HG02885 (cell line): ENCODE data around the gene LIPA.
"Not testable (repeated sequence)": the region's sequence is repeated elsewhere in the genome, so short reads cannot be mapped to it uniquely, and the experiment has no call there.

Experiments used
- ATAC-seq: cut with Tn5 transposase; IDR thresholded peaks from one replicate; pipeline ENCODE4 v1.9.1; 2021; ENCODE audit warnings: mild to moderate bottlenecking; ENCODE audit not compliant: unreplicated experiment, poor library complexity

Gene LIPA

DNA sequence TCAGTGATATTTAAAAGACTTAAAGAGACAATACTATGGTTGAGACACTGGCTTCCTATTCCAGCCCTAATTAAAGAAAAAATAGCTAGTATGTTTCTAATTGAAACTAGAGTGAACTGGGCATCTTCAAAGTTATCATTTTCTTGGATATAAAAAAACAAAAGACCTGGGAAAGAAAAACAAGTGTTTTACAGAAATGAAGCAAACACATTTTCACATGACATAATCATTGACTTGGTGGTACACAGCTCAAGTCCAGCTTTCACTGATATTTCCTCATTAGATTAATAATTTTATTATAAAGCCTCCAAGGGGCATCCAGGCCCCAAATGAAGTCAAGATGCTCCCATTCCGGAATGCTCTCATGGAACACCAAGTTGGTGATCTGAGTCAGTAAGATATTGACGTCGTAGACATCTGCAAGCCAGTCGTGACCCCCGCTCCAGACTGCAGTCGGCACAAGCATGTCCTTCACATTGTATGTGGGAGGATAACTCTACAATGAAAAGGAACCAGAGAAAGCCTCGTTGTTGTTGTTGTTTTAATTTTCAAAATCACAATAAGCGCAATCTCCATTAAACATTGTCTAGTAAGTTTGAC lies 36.9 kb downstream of the LIPA start:
- no peak for ATAC-seq

DNA sequence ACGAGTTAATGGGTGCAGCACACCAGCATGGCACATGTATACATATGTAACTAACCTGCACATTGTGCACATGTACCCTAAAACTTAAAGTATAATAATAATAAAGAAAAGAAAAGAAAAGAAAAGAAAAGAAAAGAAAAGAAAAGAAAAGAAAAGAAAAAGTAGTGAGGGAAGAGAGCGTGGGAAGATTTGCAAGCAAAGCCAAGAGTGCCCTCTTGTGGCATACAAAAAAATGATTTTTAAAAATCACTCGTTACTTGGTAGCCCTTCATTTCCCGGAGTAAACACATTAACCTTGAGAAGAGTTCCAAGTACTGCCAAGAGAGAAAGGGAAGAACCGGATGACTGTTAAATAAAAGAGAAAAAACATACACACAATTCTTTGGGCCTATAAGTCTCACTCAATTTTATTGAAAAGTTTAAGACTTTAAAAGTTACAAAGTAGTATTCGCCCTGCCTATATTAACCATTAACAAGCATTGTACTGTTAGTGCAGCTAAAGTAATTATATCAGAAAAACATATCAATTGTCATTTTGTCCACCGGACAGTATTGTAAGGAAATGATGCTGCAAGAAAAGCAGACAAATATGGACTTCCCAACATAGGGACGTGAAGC lies 38.3 kb downstream of the LIPA start:
- ATAC-seq = no peak

DNA sequence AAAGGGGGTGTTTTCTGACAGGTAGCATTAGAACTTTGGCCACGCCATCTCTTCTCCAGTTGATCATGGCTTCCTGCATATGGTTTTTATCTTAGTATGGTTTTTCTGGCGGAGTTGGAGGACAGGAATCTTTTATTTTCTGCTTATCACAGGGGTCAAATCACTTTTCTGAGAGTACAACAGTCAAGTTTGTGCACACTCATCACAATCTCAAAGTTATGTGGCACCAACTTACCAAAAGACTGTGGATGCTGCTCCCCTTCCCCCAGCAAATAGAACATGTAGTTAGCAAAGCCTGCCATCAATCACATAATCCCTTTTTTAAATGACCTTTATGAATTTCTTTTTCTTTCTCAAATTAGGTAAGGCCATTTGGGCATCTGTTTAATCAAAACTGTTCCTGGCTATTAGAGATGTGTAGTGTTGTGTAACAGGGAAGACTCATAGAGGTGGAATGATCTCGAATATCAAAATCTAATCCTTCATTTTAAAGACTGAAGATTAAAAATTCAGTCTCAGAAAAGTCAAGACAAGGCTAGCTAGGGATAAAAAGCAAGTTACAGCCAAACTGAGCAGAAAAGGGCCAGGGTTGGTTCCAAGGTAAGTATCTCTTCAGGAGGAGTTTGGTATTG lies 40.7 kb downstream of the LIPA start:
- no peak for ATAC-seq

DNA sequence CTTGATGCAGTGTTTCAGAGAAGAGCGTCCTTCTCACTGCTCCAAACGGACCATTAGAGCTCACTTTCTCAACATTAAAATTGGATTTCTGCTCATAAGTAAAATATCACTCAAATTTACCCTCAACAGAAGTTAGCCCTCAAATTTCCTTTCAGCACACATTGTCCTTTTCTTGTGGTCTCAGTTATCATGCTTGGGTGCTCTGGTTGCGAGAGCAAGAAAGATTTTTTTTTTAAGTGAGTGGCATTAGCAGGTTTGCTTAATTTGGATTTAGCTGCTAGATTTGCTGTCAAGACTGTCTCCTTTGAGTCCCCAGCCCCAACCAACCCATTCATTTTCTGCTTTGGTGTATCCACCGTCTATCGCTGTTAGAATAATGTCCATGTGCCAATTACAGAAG lies 41.9 kb downstream of the LIPA start:
- no peak for ATAC-seq

DNA sequence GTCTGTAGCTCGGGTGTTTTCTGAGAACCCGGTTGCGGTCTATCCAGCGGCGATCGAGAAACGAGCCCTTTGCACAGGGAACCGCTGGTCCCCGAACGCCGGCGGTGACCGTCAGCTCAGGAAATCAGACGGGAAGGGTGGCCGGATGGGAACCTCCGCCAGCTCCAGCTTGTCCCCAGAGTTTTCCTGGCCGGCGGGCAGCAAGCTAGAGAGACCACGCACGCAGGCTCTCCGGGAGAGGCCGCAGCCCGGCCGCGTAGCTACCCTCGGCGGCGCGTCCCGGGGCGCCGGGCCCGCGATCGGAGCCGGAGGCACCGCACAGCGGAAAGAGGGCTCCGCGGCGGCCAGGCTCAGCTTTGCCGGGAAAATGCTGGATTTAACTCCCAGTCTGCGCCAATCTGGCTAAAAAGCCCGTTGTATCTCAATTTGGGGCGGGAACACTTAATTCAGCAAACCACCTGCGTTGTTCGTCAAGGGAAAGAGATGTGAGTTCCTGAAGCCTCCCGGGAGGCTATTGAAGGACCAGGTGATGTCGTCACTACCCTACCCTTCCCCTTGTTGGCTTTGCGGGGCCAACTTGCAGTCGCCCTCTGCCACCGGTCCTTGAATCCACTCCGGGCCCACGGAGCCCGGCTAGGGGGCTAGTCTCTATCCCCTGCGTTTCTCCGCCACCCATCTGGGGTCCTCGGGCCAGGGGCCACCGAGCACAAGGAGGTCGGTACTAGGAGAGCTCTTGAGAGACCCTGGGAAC lies 43.6 kb downstream of the LIPA start:
- ATAC-seq = no peak

DNA sequence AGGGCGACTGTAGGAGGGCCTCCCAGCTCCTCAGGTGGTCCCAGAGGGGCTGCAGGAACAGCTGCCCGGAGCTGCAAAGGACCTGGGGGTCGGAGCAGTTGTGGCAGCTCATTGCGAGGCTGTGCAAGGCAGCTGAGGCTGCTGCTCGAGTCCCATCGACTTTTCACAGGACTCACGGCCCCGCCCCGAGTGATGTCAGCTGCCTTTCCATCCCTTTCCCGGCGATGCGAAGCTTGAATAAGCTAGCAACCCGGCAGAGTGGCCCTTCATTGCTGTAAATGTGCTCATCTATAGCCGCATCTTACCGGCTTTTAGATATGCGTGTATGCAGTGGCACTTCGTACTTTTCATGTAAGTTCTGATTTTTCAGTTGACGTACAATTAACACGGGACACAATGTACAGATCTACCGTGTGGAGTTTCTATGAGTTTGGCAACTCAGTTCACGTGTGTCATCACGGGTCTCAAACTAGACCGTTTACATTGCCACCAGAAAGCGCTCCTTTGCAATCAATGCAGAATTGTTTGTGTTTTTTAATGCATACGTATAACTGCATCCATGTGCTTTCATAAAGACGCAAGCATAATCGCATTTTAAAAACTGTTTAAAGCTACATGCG lies 44.3 kb downstream of the LIPA start, which contains the start of gene CH25H:
CH25H (minus strand) TSS at position 137 of the 620 bp plus-strand sequence; CDS start at position 112, 25 bp downstream.
- ATAC-seq = no peak

DNA sequence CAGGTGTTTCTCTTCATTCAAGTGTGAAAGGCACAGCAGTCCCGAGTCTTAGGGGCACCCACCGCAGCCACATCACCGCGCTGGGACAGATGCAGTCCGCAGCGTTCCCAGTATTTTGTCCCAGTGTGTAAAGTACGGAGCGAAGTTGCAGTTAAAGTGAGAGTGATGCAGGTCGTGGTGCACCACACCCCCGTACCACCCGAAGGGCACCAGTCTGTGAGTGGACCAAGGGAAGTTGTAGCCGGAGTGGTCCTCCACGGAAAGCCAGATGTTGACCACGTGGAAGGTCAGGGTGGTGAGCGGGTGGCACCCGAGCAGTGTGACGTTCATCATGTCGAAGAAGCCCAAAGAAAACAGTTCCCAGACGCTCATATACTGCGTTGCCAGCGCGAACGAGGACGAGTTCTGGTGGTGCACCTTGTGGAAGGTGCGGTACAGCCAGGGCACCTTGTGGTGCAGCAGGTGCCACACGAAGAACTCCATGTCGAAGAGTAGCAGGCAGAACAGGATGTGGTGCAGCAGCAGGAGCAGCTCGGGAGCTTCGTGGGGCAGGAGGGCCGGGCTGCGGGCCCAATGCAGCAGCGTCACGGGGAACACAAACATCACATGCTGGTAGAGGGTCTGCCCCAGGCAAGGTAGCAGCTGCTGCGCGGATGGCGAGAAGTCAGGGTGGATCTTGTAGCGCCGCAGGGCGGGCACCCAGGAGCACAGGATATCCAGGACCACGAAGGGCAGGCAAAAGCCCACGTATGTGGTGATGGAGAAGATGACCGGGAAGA lies 45.0 kb downstream of the LIPA start:
- ATAC-seq = no peak

DNA sequence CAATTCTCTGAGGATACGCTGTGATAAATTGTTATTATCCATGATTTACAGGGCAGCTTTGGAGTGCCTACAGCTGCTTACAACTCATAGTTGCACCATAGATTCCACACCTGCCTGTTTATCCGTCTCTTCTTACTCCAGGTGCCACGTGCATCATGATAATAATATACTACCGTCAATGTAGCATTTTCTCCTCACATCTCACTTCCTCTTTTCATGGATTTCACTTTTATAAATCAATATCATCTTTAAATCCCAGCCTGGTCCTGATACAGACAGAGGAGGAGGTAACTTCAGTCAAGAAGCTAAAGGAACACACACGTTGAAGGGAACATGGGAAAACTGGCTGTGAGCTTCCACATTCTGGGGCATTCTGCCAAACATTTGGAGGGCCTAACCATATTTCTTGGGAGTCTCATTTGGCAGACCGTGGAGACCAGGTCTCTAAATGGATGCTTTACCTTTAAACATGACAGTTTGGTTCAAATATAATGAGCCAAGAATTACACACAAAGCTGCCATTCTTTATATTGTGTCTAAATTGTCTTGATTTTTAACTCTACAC lies 46.9 kb downstream of the LIPA start:
- no peak for ATAC-seq

DNA sequence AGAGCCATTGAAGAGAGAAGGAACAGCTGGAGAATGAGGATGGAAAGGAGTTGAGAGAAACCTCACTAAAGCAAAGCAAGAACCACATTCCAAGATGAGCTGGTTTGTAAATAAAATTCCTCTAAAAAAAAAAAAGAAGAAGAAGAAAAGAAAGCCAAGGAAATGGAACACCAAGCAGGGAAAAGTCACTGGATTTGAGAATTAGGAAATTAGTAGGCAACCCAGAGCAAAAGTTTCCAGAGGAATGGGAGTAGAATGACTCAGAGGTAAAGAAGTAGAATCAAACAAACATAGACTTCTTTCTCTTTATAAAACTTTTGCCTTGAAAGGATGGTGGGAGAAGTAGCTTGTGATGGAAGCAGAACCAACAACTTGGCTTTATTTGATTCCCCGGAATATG lies 48.3 kb downstream of the LIPA start:
- ATAC-seq = no peak

DNA sequence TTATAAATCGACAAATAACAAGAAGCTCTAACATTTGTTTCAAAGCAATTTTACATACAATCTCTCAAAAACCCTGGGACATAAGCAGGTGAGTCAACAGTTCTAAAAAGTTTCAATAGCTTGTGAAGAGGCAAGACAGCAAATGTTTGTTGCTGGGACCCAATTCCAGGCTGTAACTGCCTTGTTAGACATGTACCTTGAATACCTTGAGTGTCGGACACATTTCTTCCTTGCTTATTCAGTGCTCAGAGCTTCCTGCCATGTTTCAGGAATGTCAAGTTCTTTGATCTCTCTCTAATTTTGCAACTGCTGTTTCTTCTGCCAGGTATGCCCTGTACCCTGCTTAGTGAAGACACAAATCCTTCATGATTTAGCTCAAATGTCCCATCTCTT lies 49.5 kb downstream of the LIPA start:
- no peak for ATAC-seq

DNA sequence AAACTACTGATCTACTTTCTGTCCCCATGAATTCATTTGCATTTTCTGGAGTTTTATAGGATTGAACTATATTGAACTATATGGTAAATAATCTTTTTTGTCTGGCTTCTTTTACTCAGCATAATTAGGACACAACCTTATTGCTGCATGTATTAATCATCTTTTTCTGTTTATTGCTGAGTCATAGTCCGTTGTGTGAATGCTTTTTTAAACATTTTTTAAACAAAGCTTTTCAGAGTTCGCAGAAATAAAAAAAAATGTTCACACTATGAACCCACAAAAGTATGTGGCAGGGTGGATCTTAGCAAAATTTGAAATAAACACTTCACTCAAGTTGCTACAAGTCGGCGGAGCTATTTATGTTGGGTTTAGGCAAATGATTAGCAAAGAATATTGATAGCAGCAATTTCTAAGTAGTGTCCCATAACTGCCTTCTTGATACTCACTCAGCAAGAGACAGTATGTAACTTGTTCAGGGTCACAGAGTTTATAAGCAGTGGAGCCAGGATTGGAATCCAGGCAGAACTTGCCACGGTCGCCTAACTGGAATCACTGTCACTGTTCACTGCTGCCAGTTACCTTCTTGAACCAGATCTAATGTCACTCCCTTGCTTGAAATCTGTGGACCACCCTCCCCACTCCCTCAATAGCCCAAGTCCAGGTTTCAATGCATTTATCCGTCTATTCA lies 50.1 kb downstream of the LIPA start:
- ATAC-seq = no peak

DNA sequence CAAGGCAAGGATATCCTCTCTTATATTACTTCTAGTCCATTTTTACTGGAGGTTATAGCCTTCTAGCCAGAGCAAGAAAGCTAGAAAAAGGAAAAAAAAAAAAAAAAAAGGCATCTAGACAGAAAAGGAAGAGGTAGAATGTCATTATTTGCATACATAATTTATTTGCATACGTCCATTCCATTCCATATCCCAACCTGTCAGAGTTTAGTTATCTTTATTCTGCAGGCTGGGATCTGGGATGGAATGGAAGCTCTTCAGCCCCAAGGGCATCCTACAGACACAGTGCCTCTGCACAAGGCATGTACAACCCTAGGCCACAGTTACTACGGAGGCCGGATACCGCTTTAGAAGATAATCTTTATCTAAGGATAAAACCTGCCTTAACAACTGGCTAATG lies 54.1 kb downstream of the LIPA start:
- ATAC-seq = no peak

DNA sequence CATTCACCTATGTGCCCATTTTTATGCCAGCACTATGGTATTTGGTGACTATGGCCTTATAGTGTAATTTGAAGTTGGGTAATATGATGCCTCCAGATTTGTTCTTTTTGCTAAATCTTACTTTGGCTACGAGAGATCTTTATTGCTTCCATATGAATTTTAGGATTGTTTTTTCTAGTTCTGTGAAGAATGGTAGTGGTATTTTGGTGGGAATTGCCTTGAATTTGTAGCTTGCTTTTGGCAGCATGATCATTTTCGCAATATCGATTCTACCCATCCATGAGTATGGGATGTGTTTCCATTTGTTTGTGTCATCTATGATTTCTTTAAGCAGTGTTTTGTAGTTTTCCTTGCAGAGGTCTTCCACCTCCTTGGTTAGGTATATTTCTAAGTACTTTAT lies 60.3 kb downstream of the LIPA start:
- ATAC-seq = not testable (repeated sequence)

DNA sequence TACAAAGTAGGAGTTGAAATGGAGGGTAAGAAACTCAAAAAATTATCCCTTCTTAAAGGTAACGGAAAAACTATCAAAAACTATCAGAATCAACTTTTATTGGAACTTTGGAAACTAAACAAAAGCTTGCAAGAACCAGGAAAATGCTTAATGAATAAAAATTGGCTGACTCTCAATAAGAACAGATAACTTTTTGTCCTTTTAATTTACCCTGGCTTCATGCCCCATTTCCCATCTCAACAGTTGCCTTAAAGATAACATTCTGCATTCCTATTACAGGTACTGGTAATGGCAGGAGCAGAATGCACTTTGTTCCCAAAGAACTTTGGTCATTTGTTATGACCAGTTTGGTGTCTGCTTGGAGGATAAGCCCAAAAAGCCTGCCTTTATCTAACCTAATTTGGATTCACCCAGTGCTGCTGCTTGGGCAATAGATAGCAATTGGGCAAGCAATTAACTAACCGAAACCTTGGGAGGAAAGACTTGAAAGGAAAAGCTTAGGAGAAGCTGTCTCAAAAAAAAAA lies 62.3 kb downstream of the LIPA start:
- no peak for ATAC-seq

DNA sequence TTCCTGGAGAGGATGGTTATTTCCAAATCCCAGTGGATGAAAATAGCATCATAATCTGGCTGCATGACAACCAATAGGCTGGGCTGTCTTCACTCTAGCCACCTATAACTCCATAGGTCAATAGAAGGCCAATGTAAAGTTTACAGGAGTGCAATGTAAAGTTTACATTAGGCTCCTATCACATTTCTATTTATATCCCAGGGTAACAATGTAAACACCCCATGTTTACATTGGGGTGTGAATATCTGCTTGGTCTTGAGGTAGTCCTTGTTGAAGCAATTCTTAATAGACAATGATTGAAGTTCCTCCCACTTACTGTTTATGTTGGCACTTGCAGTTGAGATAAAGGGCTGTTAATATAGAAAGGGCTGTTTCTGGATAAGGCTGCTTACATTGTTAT lies 65.9 kb downstream of the LIPA start:
- no peak for ATAC-seq

DNA sequence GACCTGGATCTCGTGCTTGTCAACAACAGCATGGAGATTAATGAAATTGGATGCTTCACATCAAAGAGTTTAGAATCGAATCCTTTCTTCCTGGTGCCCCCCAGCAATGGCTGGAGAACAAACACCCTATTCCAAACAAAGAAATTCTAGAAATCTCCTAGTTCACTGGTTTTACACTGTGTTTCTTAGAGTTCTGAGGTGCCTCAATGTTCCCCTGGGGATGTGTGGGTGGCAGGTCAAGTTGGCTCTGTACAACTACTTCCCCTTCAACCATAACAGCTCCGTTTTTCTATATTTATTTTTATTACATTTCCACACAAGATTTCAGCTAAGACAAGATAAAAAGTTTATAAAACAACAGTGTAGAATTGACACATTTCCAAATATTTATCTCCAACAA lies 66.9 kb downstream of the LIPA start:
- no peak for ATAC-seq

DNA sequence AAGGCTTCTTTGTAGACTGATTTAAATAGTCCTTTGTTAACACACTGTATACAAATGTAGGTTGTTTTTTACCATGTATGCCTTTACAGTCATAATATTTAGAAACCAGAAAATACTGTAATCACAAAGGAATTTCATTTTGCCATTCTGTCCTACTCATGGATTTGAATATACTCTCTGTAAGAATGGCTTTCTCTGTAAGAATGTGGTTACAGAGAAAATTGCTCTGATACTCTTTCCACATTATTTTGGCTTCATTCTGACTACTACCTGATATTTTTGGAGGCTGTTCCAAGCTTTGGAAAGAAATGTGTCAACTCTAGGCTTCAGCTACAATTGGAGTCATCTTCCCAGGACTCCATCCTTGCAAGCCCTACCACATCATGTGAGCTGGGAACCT lies 68.0 kb downstream of the LIPA start:
- ATAC-seq = no peak

DNA sequence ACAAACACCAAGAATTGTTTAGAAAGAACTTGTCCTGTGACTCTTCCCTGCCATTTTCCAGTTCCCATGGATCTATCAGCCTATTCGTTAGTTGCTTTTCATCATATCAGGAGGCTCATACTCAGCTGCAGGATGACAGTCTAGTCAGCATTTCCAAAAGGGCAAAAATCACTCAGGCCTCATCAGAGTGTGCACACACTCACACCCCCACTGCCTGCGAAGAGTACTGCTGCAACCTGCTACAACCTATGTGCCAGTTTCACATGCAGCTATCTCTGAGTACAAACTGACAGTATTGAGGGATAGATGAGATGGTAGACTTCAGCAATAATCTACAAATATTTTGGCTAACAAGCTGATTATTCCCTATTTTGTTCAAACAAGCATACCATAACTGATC lies 68.7 kb downstream of the LIPA start:
- ATAC-seq = no peak

DNA sequence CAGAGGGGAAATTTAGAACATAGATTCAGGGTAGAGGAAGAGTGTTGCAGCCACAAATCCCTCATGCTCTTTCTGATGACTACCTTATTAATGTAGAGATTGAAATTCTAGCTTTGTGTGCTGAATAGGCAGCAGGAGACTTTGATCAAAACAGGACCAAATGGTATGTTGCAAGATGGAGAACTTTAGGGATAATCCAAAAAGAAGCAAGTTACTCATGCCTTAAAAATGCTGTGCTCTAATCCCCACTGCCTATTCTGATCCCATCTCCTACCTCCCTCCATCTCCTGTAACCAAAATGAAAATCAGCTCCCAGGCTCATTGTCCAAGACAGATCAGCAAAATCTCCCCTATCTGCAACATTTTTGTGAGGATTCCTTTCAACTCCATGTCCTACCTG lies 75.8 kb downstream of the LIPA start:
- no peak for ATAC-seq
